Measurements from ENCODE around the gene DNA2. TPM values are rescaled to one million over a fixed set of nuclear protein-coding genes. Genes with fewer than 3 reads are reported as not detected.

DNA2 gene
- total RNA-seq, 1 experiment from 2014 or later, result 43.4 TPM

DNA sequence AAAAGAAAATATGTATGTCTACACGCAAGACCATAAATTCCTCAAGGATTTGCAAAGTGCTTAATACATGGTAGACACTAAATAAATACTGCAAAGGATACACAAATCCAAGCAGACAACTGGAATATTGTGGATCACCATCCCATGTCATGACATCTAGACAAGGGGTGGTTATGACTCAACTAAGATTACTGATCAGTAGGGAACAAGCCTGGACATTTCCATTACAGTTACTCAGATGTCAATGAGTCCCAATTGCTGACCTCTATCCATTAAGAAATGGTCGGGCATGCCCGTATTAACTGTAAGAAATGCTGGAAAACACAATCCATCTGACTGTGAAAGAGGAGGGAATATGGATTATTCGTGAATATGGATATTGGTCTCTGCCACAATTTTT lies 37.1 kb downstream of the DNA2 start:
- TF ChIP-seq, protein P1, sequence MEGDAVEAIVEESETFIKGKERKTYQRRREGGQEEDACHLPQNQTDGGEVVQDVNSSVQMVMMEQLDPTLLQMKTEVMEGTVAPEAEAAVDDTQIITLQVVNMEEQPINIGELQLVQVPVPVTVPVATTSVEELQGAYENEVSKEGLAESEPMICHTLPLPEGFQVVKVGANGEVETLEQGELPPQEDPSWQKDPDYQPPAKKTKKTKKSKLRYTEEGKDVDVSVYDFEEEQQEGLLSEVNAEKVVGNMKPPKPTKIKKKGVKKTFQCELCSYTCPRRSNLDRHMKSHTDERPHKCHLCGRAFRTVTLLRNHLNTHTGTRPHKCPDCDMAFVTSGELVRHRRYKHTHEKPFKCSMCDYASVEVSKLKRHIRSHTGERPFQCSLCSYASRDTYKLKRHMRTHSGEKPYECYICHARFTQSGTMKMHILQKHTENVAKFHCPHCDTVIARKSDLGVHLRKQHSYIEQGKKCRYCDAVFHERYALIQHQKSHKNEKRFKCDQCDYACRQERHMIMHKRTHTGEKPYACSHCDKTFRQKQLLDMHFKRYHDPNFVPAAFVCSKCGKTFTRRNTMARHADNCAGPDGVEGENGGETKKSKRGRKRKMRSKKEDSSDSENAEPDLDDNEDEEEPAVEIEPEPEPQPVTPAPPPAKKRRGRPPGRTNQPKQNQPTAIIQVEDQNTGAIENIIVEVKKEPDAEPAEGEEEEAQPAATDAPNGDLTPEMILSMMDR (conservative IDR thresholded peaks at IDR 0.05), result no peak
- no peaks in the 10 kb centered on the region for H3K4me1 Mint-ChIP-seq

More for the DNA sequence above, 37.1 kb downstream of the DNA2 start:
- H2BK20ac ChIP-seq (ENCODE audit: low read depth, low read length, poor library complexity, severe bottlenecking), result no peak overlapping the region
- no peak overlapping the region for H2AFZ ChIP-seq (ENCODE audit: low read length)
- H3K56ac ChIP-seq (ENCODE audit: insufficient read length, low read depth, low read length), result no peak overlapping the region
- H3K79me2 ChIP-seq (ENCODE audit: insufficient read depth, low read length), result no peaks in the 10 kb centered on the region
- H4K8ac ChIP-seq (replicated peaks; ENCODE audit: insufficient read length, low read depth, low read length), result no peak overlapping the region
- H2AK5ac ChIP-seq (ENCODE audit: insufficient read length, low read length), result no peak overlapping the region
- no peak overlapping the region for H3K4ac ChIP-seq (ENCODE audit: low read depth, low read length)
- H3K27me3 ChIP-seq (ENCODE audit: insufficient read depth, low read length), result no peaks in the 10 kb centered on the region
- no peak overlapping the region for H3K14ac ChIP-seq (ENCODE audit: insufficient read depth, low read length)
- no peak overlapping the region for H2BK5ac ChIP-seq (ENCODE audit: insufficient read length, low read length)
- H3K4me1 ChIP-seq (ENCODE audit: insufficient read depth, low read length), result no peaks in the 10 kb centered on the region
- H4K20me1 ChIP-seq (ENCODE audit: control insufficient read depth, insufficient read depth, insufficient read length), result no peaks in the 10 kb centered on the region
- no peak overlapping the region for H4K5ac ChIP-seq (ENCODE audit: insufficient read length, low read depth, low read length)
- no peak overlapping the region for H3T11ph ChIP-seq (ENCODE audit: low read length)
- WGBS (ENCODE audit: extremely low coverage, insufficient read length, low lambda C conversion rate), result no CpG with 5 or more reads among the region's 4 CpGs
- H3K36me3 Mint-ChIP-seq (ENCODE audit: insufficient read depth in 1 of 3, low read depth in 3 of 3), result peaks cover 31 to 68% (median 59%) of the 10 kb centered on the region in 3 experiments; a peak in 6 of 7 replicates
- H3K27ac Mint-ChIP-seq, result peak overlapping the region in 2 of 3 experiments; percentile 17 to 36; a peak in 2 of 7 replicates
- H3K9me3 ChIP-seq (ENCODE audit: control insufficient read depth, low read depth, low read length), result no peaks in the 10 kb centered on the region
- H3K4me2 ChIP-seq (ENCODE audit: insufficient read depth, insufficient read length, low read length), result no peak overlapping the region
- H3K23me2 ChIP-seq (ENCODE audit: insufficient read length, low read depth, low read length, poor library complexity, severe bottlenecking), result no peaks in the 10 kb centered on the region
- no peak overlapping the region for H2BK120ac ChIP-seq (ENCODE audit: low read depth, low read length, poor library complexity, severe bottlenecking)
- no peak overlapping the region for H3K9ac ChIP-seq (ENCODE audit: extremely low read depth, insufficient read length, low read length)
- no peak for DNase-seq
- H3K27ac ChIP-seq (ENCODE audit: insufficient read length, low read depth, low read length), result no peak overlapping the region
- H3K18ac ChIP-seq (ENCODE audit: insufficient read length, low read depth, low read length), result no peak overlapping the region
- H2BK15ac ChIP-seq (ENCODE audit: low read depth, low read length), result no peak overlapping the region
- no peaks in the 10 kb centered on the region for H3K79me1 ChIP-seq (ENCODE audit: insufficient read depth, low read depth, low read length, poor library complexity, severe bottlenecking)
- H3K9me3 Mint-ChIP-seq, result no peaks in the 10 kb centered on the region
- no peak overlapping the region for H2BK12ac ChIP-seq (ENCODE audit: insufficient read length, low read depth, low read length)
- no peak overlapping the region for H3K4me3 Mint-ChIP-seq
- no peaks in the 10 kb centered on the region for H3K27me3 Mint-ChIP-seq (ENCODE audit: low read depth)
- H3K23ac ChIP-seq (ENCODE audit: insufficient read length, low read depth, low read length), result no peak overlapping the region
- no peak overlapping the region for H4K91ac ChIP-seq (ENCODE audit: insufficient read length, low read depth, low read length)

Data from H9 (cell line).